Measurements from ENCODE around the gene KRTAP2-1. TPM values are rescaled to one million over a fixed set of nuclear protein-coding genes. Genes with fewer than 3 reads are reported as not detected.
"Not testable (repeated sequence)": the region's sequence is repeated elsewhere in the genome, so short reads cannot be mapped to it uniquely, and the experiment has no call there.

KRTAP2-1 gene
- total RNA-seq, 4 donors from 2014 or later, result not detected

GRCh38 chr17:41049110-41049509, 2.0 kb upstream of the KRTAP2-1 start:
- Histone ChIP-seq H3K36me3 (no peaks in the 10 kb centered on the region), H3K9me3 (no peaks in the 10 kb centered on the region), H3K4me1 (no peaks in the 10 kb centered on the region), H3K4me3 (no peak overlapping the region), H3K27ac (no peak overlapping the region), H3K27me3 (no peaks in the 10 kb centered on the region)
- intact Hi-C loops (cut with DNase I; ENCODE audit: low total_unique reads), result no loop called here
- no peak for DNase-seq
- TF ChIP-seq POLR2A (IDR thresholded peaks at IDR 0.05) (no peak), CTCF (IDR thresholded peaks at IDR 0.05) (no peak)

GRCh38 chr17:41048441-41048840, 1.3 kb upstream of the KRTAP2-1 start:
- H3K4me3 ChIP-seq, result no peak overlapping the region
- H3K27ac ChIP-seq, result no peak overlapping the region
- no peaks in the 10 kb centered on the region for H3K27me3 ChIP-seq
- no peak for DNase-seq
- no peaks in the 10 kb centered on the region for H3K9me3 ChIP-seq
- intact Hi-C loops (cut with DNase I; ENCODE audit: low total_unique reads), result no loop called here
- no peak for TF ChIP-seq CTCF (IDR thresholded peaks at IDR 0.05)
- no peak for TF ChIP-seq POLR2A (IDR thresholded peaks at IDR 0.05)
- no peaks in the 10 kb centered on the region for H3K36me3 ChIP-seq
- no peaks in the 10 kb centered on the region for H3K4me1 ChIP-seq

DNA sequence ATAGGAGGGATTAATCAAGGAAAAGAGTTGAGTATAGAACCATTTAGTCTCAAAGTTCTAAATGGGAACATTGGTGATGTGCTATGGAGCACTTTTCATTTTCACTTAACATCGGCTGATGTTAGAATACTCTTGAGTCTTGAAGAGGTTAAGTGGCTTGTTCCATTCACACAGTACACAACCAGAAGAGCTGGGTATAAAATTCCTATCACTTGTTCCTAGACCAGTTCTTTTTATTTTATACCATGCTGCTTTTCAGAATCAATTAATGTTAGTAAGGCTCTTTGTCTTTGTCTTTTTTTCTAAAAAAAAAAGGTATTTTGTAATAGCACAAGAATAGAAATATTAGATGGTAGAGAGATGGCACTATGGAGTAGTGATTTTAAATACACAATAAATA, 4.2 kb downstream of the KRTAP2-1 start:
- TF ChIP-seq POLR2A (IDR thresholded peaks at IDR 0.05) (no peak), CTCF (IDR thresholded peaks at IDR 0.05) (no peak)
- no peaks in the 10 kb centered on the region for H3K27me3 ChIP-seq
- no peak overlapping the region for H3K27ac ChIP-seq

DNA sequence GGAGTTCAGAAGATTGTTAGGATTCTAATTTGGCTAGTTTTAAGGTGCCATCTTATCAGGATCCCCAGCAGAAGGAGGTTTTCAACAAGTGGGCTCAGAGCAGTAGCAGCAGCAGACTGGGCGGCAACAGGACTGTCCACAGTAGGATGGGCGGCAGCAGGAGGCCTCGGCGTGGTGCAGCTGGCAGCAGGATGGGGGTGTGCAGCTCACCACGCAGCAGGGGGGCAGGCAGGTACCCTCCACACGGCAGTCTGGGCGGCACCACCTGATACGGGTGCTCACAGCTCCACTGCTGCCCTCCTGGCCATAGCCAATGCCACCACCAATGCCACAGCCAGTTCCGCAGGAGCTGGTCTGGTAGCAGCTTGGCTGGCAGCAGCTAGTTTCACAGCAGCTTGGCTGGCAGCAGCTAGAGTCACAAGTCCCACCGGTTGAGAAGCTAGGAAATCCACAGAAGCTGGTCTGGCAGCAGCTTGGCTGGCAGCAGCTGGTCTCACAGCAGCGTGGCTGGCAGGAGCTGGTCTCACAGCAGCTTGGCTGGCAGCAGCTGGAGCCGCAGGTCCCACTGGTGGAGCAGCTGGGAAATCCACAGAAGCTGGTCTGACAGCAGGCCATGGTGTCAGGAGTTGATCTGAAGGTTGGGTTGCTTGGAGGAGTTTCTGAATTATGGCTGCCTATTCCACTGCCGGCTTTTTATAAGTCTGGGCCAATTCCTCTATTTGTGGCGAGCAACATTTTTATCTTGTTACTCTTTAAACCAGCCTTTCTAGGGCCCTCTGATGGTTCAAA, 6.1 kb downstream of the KRTAP2-1 start, which contains the start of gene KRTAP1-1:
KRTAP1-1 (minus strand) TSS at position 668 of the 789 bp plus-strand sequence; CDS start at position 615, 53 bp downstream.
- H3K9me3 ChIP-seq; H3K27me3 ChIP-seq; intact Hi-C loops (cut with DNase I; ENCODE audit: low total_unique reads); H3K27ac ChIP-seq; H3K36me3 ChIP-seq; DNase-seq; H3K4me1 ChIP-seq; H3K4me3 ChIP-seq: not testable (repeated sequence)

More for the DNA sequence above, 4.2 kb downstream of the KRTAP2-1 start:
- intact Hi-C loops (cut with DNase I; ENCODE audit: low total_unique reads), result no loop called here
- Histone ChIP-seq H3K4me1 (no peaks in the 10 kb centered on the region), H3K36me3 (no peaks in the 10 kb centered on the region), H3K9me3 (no peaks in the 10 kb centered on the region), H3K4me3 (no peak overlapping the region)
- no peak for DNase-seq

- intact Hi-C loops (cut with DNase I; ENCODE audit: low total_unique reads), result no loop called here
- no peak for TF ChIP-seq POLR2A (IDR thresholded peaks at IDR 0.05)
- TF ChIP-seq CTCF (IDR thresholded peaks at IDR 0.05), result no peak
- Histone ChIP-seq H3K27ac (no peak overlapping the region), H3K4me1 (no peaks in the 10 kb centered on the region), H3K27me3 (no peaks in the 10 kb centered on the region), H3K4me3 (no peak overlapping the region), H3K36me3 (no peaks in the 10 kb centered on the region), H3K9me3 (no peaks in the 10 kb centered on the region)
- DNase-seq, result no peak
Observed at GRCh38 chr17:41037853-41038350, 9.2 kb downstream of the KRTAP2-1 start.

DNA sequence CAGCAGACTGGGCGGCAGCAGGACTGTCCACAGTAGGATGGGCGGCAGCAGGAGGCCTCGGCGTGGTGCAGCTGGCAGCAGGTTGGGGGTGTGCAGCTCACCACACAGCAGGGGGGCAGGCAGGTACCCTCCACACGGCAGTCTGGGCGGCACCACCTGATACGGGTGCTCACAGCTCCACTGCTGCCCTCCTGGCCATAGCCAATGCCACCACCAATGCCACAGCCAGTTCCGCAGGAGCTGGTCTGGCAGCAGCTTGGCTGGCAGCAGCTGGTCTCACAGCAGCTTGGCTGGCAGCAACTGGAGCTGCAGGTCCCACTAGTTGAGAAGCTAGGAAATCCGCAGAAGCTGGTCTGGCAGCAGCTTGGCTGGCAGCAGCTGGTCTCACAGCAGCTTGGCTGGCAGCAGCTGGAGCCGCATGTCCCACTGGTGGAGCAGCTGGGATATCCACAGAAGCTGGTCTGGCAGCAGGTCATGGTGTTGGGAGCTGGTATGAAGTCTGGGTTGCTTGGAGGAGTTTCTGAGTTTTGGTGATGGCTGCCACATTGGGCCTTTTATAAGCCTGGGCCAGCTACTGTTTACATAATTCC, 12.7 kb downstream of the KRTAP2-1 start, which contains the start of gene KRTAP1-3:
KRTAP1-3 (minus strand) TSS at position 529 of the 590 bp plus-strand sequence; CDS start at position 476, 53 bp downstream.
- DNase-seq; intact Hi-C loops (cut with DNase I; ENCODE audit: low total_unique reads); H3K4me1 ChIP-seq; H3K36me3 ChIP-seq; H3K4me3 ChIP-seq; H3K27ac ChIP-seq; H3K9me3 ChIP-seq; H3K27me3 ChIP-seq: not testable (repeated sequence)
